Mucosa of rectum (tissue), 2 donors: ENCODE data around the gene ANO7.

Experiments
- H3K27ac ChIP-seq, 2 donors: one replicate each; pipeline ENCODE4 v1.7.0; 2013; ENCODE audit warnings: inconsistent platforms in 2 of 2, low read depth in 2 of 2, low read length in 2 of 2
- H3K27me3 ChIP-seq, 2 donors: one replicate each; pipeline ENCODE4 v1.7.0; 2013; ENCODE audit warnings: low read length in 2 of 2; ENCODE audit not compliant: control insufficient read depth in 2 of 2, insufficient read depth in 2 of 2
- H3K36me3 ChIP-seq, 2 donors: one replicate each; pipeline ENCODE4 v1.7.0; 2013; ENCODE audit warnings: low read length in 2 of 2; ENCODE audit not compliant: control insufficient read depth in 2 of 2, insufficient read depth in 2 of 2
- H3K4me1 ChIP-seq, 2 donors: one replicate each; pipeline ENCODE4 v1.7.0; 2013; ENCODE audit warnings: low read length in 2 of 2, mild to moderate bottlenecking in 1 of 2; ENCODE audit not compliant: control insufficient read depth in 2 of 2, insufficient read depth in 2 of 2
- H3K4me3 ChIP-seq, 2 donors: one replicate each; pipeline ENCODE4 v1.7.0; 2013; ENCODE audit warnings: low read length in 2 of 2
- H3K9ac ChIP-seq, 2 donors: one replicate each; pipeline ENCODE4 v1.7.0; 2013; ENCODE audit warnings: low read length in 2 of 2, low read depth in 1 of 2, mild to moderate bottlenecking in 1 of 2
- H3K9me3 ChIP-seq, 2 donors: one replicate each; pipeline ENCODE4 v1.7.0; 2013; ENCODE audit warnings: low read length in 2 of 2; ENCODE audit not compliant: control insufficient read depth in 2 of 2
- donor health status: healthy.
- donor health status: Normal muscosa, but diverticular disease.

The ANO7 gene

DNA sequence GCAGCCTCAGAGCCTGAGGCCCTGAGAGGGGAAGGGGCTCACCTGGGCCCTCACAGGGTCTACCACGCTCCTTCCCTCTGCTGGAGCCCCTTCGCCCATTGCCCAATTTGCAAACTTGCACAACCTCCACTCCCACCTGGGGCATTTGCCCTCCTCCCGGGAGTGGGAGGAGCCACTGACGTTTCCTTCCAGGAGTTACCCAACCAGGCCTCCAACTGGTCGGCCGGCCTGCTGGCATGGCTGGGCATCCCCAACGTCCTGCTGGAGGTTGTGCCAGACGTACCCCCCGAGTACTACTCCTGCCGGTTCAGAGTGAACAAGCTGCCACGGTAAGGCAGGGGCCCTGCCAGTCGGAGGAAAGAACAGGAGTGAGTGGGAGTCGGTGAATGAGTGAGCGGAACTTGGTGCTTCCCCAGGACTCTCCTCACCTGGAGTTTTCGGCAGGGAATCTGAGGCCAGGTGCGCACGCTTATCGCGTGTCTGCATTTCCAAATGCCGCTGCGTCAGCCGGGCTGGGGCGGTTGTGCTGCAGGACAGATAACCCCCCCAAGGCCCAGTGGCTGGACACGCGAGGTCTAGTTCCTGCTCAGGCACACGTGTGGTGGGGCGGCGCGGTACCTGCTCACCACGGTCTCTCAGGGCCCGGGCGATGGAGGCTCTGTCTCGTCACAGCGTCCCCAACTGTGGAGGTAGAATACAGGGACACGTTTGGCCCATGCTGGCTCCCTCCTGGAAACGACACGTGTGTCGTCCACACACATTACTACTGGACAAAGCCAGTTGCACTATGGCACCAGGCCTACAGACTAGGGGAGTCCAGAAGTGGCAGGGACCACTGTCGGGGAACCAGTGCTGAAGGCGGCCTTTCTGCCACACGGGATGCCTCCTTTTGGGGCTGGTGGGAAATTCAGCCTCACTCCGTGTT lies 11.7 kb downstream of the ANO7 start:
- H3K9ac ChIP-seq: no peak overlapping the region
- H3K9me3 ChIP-seq: no peaks in the 10 kb centered on the region
- H3K4me3 ChIP-seq: no peak overlapping the region
- peaks cover 0 to 2% of the 10 kb centered on the region in 2 donors for H3K4me1 ChIP-seq
- no peak overlapping the region for H3K27ac ChIP-seq
- no peaks in the 10 kb centered on the region for H3K36me3 ChIP-seq
- H3K27me3 ChIP-seq: no peaks in the 10 kb centered on the region

DNA sequence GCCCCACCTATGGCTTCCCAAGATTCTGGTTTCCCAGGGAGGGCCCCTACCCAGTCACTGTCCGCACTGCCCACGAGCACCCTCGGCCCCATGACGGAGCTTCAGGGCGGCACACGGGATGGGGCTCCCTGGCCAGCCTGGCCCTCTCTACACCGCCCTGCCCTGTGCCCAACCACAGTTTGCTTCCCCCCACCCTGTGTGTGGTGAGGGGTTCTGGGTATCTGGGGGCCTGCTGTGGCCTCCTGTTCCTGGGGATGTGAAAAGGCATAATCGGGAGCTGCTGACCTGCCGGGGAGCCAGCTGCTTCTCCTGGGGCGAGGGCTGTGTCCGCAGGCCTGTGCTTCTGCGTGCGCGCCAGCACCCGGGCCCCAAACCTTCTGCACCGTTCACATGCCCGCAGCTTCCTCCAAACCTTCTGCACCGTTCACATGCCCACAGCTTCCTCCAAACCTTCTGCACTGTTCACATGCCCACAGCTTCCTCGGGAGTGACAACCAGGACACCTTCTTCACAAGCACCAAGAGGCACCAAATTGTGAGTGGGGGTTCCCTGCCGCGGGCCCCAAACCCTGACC lies 12.4 kb downstream of the ANO7 start:
- no peaks in the 10 kb centered on the region for H3K36me3 ChIP-seq
- H3K27me3 ChIP-seq: no peaks in the 10 kb centered on the region
- no peak overlapping the region for H3K4me3 ChIP-seq
- H3K27ac ChIP-seq: no peak overlapping the region
- no peaks in the 10 kb centered on the region for H3K9me3 ChIP-seq
- no peak overlapping the region for H3K9ac ChIP-seq
- H3K4me1 ChIP-seq: peaks cover 0 to 2% of the 10 kb centered on the region in 2 donors

DNA sequence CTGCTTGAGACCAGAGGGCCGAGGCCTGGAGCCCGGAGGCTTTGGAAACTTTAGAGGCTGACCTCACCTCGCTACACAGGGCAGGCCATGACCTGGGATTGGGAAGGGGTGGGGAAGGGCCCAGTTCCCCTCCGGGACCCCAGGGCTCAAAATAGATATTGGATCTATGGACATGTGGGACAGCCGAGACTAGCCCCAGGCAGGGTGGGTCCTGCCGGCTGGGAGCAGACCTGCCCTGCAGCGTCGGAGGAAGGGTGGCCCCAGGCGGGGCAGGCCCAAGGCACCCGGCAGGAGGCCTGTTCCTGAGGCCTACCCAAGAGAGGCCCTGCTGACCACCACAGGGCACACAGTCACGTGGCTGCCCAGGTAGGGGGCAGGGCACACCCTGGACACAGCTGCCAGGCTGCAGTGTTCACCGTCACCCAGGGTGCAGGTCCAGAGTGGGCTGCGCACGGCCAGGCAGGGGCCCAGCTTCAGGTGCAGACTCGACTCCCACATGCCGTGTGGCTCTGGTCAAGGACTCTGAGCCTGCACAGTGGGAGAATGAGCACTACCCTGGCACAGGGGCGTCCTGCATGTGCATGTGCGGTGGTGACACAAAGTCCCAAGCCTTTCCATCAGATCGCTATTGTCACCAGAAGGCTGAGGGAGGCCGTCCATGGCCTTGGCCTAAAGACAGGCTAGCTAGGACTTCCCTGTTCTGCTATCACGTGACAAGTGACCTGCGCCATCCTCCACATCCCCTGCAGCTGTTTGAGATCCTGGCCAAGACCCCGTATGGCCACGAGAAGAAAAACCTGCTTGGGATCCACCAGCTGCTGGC lies 13.2 kb downstream of the ANO7 start:
- Histone ChIP-seq H3K4me3 (no peak overlapping the region), H3K9ac (no peak overlapping the region), H3K27me3 (no peaks in the 10 kb centered on the region), H3K27ac (no peak overlapping the region), H3K4me1 (peaks cover 0 to 2% of the 10 kb centered on the region in 2 donors), H3K36me3 (no peaks in the 10 kb centered on the region), H3K9me3 (no peaks in the 10 kb centered on the region)

DNA sequence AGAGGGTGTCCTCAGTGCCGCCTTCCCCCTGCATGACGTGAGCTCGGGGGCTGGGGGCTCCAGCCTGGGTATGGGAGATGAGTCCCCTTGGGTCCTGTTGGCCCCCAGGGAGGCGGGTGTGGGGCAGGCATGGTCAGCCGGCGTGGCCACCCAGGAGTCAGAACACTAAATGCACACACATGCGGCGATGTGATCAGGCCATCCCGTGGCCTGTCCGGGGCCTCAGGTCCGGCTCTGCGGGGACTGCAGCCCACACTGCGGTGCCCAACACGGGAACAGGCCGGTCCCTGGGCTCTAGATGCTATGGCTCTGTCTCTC lies 13.8 kb downstream of the ANO7 start:
- Histone ChIP-seq H3K36me3 (no peaks in the 10 kb centered on the region), H3K9me3 (no peaks in the 10 kb centered on the region), H3K9ac (no peak overlapping the region), H3K4me1 (no peaks in the 10 kb centered on the region), H3K4me3 (no peak overlapping the region), H3K27ac (no peak overlapping the region), H3K27me3 (no peaks in the 10 kb centered on the region)

DNA sequence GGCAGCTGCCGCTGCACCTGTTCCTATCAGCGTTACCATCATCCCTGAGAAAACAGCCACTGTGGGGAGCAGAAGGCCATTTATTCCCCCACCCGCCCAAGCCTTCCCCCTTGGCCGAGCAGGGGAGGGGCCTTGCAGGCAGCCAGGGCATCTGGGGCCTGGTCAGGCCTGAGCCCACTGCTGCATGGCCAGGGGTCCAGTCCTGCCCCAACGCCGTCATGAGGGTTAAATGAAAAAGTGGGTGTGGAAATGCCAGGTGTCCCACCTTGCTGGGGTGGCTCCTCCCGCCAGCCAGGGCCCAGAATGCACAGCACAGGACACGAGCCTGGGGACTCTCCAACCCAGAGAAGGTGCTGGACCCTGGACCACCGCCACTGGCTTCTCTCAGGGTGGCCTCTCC lies 14.2 kb downstream of the ANO7 start:
- H3K4me3 ChIP-seq: no peak overlapping the region

DNA sequence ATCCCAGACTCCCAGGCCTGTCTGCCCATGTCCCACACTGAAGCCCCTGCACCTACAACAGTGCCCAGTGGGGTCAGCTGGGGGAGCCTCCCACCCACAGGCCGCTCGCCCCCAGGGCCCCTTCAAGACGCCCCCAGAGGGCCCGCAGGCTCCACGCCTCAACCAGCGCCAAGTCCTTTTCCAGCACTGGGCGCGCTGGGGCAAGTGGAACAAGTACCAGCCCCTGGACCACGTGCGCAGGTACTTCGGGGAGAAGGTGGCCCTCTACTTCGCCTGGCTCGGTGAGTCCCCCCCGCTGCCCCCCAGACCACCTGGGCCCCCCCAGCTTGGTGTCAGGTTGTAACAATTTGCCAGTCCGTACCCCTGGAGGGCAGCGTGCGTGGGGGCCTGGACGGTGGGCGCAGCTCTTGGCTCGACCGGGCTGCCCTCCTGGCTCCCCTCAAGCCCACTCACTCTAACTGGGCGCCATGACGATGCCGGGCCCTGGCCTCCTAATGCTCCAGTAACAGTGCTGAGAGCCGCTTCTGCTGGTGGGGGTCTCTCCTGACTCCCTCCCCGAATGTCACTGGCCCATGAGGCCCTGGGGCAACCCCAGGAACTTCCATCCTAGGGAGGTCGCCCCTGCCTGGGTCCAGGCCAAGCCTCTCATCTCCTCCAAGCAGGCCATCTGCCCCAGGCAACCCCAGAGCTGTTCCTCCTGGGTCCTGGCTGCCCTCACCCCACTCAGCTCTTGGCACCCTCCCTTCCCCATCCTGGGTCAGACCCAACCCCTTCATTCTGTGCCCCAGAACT lies 14.9 kb downstream of the ANO7 start:
- H3K4me1 ChIP-seq: no peaks in the 10 kb centered on the region
- H3K9ac ChIP-seq: no peak overlapping the region
- H3K4me3 ChIP-seq: no peak overlapping the region
- H3K36me3 ChIP-seq: no peaks in the 10 kb centered on the region
- no peak overlapping the region for H3K27ac ChIP-seq
- H3K9me3 ChIP-seq: no peaks in the 10 kb centered on the region
- no peaks in the 10 kb centered on the region for H3K27me3 ChIP-seq

More for the DNA sequence above, 14.2 kb downstream of the ANO7 start:
- no peaks in the 10 kb centered on the region for H3K36me3 ChIP-seq
- no peaks in the 10 kb centered on the region for H3K4me1 ChIP-seq
- no peak overlapping the region for H3K9ac ChIP-seq
- no peaks in the 10 kb centered on the region for H3K27me3 ChIP-seq
- no peaks in the 10 kb centered on the region for H3K9me3 ChIP-seq
- H3K27ac ChIP-seq: no peak overlapping the region

DNA sequence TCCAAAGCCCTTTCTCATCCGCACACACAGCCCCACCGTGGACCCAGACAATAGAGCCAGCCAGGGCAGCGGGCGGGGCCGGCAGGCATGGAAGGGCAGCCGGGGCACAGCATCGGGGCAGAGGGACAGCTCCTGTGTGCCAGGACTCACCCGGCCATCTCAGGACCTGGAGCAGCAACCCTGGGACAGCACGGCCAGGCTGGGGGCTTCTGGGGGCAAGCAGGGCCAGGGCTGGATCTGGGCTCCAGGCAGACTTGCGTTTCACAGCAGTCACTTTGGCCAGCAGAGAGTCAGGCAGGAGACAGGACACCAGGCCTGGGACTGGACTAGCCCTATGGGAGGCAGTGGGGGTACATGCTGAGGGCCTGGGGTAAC lies 15.5 kb downstream of the ANO7 start:
- Histone ChIP-seq H3K27ac (no peak overlapping the region), H3K9me3 (no peaks in the 10 kb centered on the region), H3K4me1 (no peaks in the 10 kb centered on the region), H3K36me3 (no peaks in the 10 kb centered on the region), H3K27me3 (no peaks in the 10 kb centered on the region), H3K4me3 (no peak overlapping the region), H3K9ac (no peak overlapping the region)

DNA sequence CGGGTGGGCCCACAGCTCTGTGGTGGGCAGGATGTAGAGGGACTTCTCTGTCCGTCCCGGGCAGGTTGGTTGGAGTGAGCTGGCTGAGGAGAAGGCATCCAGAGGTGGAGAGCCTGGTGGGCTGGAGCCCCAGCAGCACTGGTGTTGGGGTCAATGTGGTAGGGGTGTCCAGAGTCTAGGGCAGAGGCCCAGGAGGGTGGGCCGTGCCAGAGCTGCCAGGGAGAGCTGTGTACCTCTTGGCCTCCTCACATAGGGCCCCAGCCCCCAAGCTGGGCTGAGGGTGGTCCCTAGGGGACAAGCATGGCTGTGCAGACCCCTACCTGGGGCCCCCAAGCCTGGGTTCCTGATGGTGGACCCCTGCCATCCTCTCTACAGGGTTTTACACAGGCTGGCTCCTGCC lies 16.0 kb downstream of the ANO7 start:
- Histone ChIP-seq H3K9me3 (no peaks in the 10 kb centered on the region), H3K4me3 (no peak overlapping the region), H3K27me3 (no peaks in the 10 kb centered on the region), H3K4me1 (no peaks in the 10 kb centered on the region), H3K36me3 (no peaks in the 10 kb centered on the region), H3K27ac (no peak overlapping the region), H3K9ac (no peak overlapping the region)

DNA sequence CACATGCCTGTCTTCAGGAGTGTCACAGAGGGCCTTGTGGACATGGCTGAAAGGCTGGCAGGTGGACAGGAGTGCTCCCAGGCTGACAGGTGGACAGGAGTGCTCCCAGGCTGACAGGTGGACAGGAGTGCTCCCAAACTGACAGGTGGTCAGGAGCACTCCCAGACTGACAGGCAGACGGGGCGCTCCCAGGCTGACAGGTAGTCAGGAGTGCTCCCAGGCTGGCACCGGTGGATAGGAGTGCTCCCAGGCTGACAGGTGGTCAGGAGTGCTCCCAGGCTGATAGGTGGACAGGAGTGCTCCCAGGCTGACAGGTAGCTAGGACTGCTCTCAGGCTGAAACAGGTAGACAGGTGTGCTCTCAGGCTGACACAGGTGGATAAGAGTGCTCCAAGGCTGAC lies 16.6 kb downstream of the ANO7 start:
- Histone ChIP-seq H3K9ac (no peak overlapping the region), H3K9me3 (no peaks in the 10 kb centered on the region), H3K4me1 (no peaks in the 10 kb centered on the region), H3K27me3 (no peaks in the 10 kb centered on the region), H3K27ac (no peak overlapping the region), H3K4me3 (no peak overlapping the region), H3K36me3 (no peaks in the 10 kb centered on the region)
